MM.1S (cell line): Measurements from ENCODE around the gene IARS1.

ENCODE experiments used
- DNase-seq: peaks from one replicate; pipeline ENCODE4 v3.0.0-alpha.2; 2015
- H2AFZ ChIP-seq: fragments of 300-600 bp; sonication (generic); 2 replicates; pipeline ENCODE4 v1.6.0; 2016; ENCODE audit warnings: antibody characterized with exemption, low read length
- H3F3A ChIP-seq: fragments of 300-600 bp; sonication (generic); 2 replicates; pipeline ENCODE4 v1.6.1; 2016; ENCODE audit warnings: mild to moderate bottlenecking, antibody characterized with exemption, low read length, moderate library complexity, mixed read lengths; ENCODE audit not compliant: insufficient read depth
- H3K27ac ChIP-seq: fragments of 300-600 bp; sonication (generic); 2 replicates; pipeline ENCODE4 v1.5.1; 2016; ENCODE audit warnings: mild to moderate bottlenecking, low read length
- H3K27me3 ChIP-seq: fragments of 300-600 bp; sonication (generic); replicated peaks from 2 replicates; pipeline ENCODE4 v1.6.0; 2016; ENCODE audit warnings: low read length; ENCODE audit not compliant: insufficient read depth
- H3K36me3 ChIP-seq: fragments of 300-600 bp; sonication (generic); replicated peaks from 2 replicates; pipeline ENCODE4 v1.6.1; 2016; ENCODE audit warnings: mild to moderate bottlenecking, low read length, mixed read lengths; ENCODE audit not compliant: insufficient read depth
- H3K4me1 ChIP-seq: fragments of 300-600 bp; sonication (generic); 2 replicates; pipeline ENCODE4 v1.6.1; 2016; ENCODE audit warnings: low read length, mixed read lengths
- H3K4me2 ChIP-seq: fragments of 300-600 bp; sonication (generic); 2 replicates; pipeline ENCODE4 v1.6.0; 2016; ENCODE audit warnings: low read depth, low read length
- H3K4me3 ChIP-seq: fragments of 300-600 bp; sonication (generic); 2 replicates; pipeline ENCODE4 v1.5.1; 2016; ENCODE audit warnings: low read length, mixed read lengths
- H3K79me2 ChIP-seq: fragments of 300-600 bp; sonication (generic); 2 replicates; pipeline ENCODE4 v1.6.1; 2016; ENCODE audit warnings: mixed run types, low read length, mixed read lengths
- H3K9ac ChIP-seq: fragments of 300-600 bp; sonication (generic); 2 replicates; pipeline ENCODE4 v1.6.1; 2016; ENCODE audit warnings: low read length, mixed read lengths
- H3K9me2 ChIP-seq: fragments of 300-600 bp; sonication (generic); replicated peaks from 2 replicates; pipeline ENCODE4 v1.6.1; 2016; ENCODE audit warnings: mild to moderate bottlenecking, low read length, mixed read lengths; ENCODE audit not compliant: insufficient read depth
- H3K9me3 ChIP-seq: fragments of 300-600 bp; sonication (generic); replicated peaks from 2 replicates; pipeline ENCODE4 v1.6.1; 2016; ENCODE audit warnings: mild to moderate bottlenecking, low read length, mixed read lengths; ENCODE audit not compliant: insufficient read depth
- H4K20me1 ChIP-seq: fragments of 300-600 bp; sonication (generic); 2 replicates; pipeline ENCODE4 v1.6.1; 2016; ENCODE audit warnings: mild to moderate bottlenecking, low read length, moderate library complexity, mixed read lengths; ENCODE audit not compliant: insufficient read depth
- CTCF ChIP-seq: fragments of 300-600 bp; sonication (generic); IDR thresholded peaks from 2 replicates; pipeline ENCODE4 v1.5.1; 2016; ENCODE audit warnings: antibody characterized with exemption, low read length, mixed read lengths
- EZH2 ChIP-seq: fragments of 300-600 bp; sonication (generic); optimal IDR thresholded peaks from 2 replicates; pipeline ENCODE3; 2017; ENCODE audit warnings: low read depth, mild to moderate bottlenecking, antibody characterized with exemption, low read length, mixed read lengths
- EZH2phosphoT487 ChIP-seq: fragments of 300-600 bp; sonication (generic); IDR thresholded peaks from 2 replicates; pipeline ENCODE4 v1.6.1; 2018; ENCODE audit warnings: antibody characterized with exemption, low read length

IARS1 gene

GRCh38 chr9:92300936-92301335 is 7.4 kb upstream of the IARS1 start:
- peaks cover 38% of the 10 kb centered on the region; the same call in 1 of the 2 replicates for H3K36me3 ChIP-seq
- no peak overlapping the region for H3K4me2 ChIP-seq
- no peak overlapping the region for H2AFZ ChIP-seq

GRCh38 chr9:92299116-92299515 is 5.6 kb upstream of the IARS1 start:
- H3K4me3 ChIP-seq = no peak overlapping the region
- no peak overlapping the region for H3K9ac ChIP-seq
- H3K9me3 ChIP-seq = no peaks in the 10 kb centered on the region
- H3K36me3 ChIP-seq = peaks cover 34% of the 10 kb centered on the region; the same call in 1 of the 2 replicates
- H3K27me3 ChIP-seq = no peaks in the 10 kb centered on the region
- no peak overlapping the region for H3K27ac ChIP-seq
- H3F3A ChIP-seq = peaks cover 36% of the 10 kb centered on the region
- H3K79me2 ChIP-seq = peaks cover 39% of the 10 kb centered on the region
- TF ChIP-seq EZH2phosphoT487 = no peak
- H4K20me1 ChIP-seq = no peaks in the 10 kb centered on the region
- H3K4me2 ChIP-seq = no peak overlapping the region
- no peak overlapping the region for H2AFZ ChIP-seq
- H3K9me2 ChIP-seq = no peaks in the 10 kb centered on the region
- DNase-seq = no peak
- H3K4me1 ChIP-seq = peaks cover 22% of the 10 kb centered on the region

More at GRCh38 chr9:92300936-92301335, 7.4 kb upstream of the IARS1 start:
- no peaks in the 10 kb centered on the region for H3K9me3 ChIP-seq
- peaks cover 27% of the 10 kb centered on the region for H3F3A ChIP-seq
- TF ChIP-seq EZH2phosphoT487 = no peak
- no peak for TF ChIP-seq EZH2
- TF ChIP-seq CTCF = no peak
- no peaks in the 10 kb centered on the region for H3K27me3 ChIP-seq
- H4K20me1 ChIP-seq = no peaks in the 10 kb centered on the region
- H3K27ac ChIP-seq = no peak overlapping the region
- H3K4me1 ChIP-seq = peaks cover 16% of the 10 kb centered on the region
- H3K9ac ChIP-seq = no peak overlapping the region
- peaks cover 23% of the 10 kb centered on the region for H3K79me2 ChIP-seq
- no peak for DNase-seq
- H3K4me3 ChIP-seq = no peak overlapping the region
- H3K9me2 ChIP-seq = no peaks in the 10 kb centered on the region

- H3K4me3 ChIP-seq = peak overlapping the region; percentile 33
- H3K9me3 ChIP-seq = no peaks in the 10 kb centered on the region
- no peak for DNase-seq
- H3K27me3 ChIP-seq = no peaks in the 10 kb centered on the region
- H4K20me1 ChIP-seq = no peaks in the 10 kb centered on the region
- H3K4me1 ChIP-seq = peaks cover 22% of the 10 kb centered on the region
- H3K36me3 ChIP-seq = peaks cover 33% of the 10 kb centered on the region; the same call in 1 of the 2 replicates
- H3K79me2 ChIP-seq = peaks cover 44% of the 10 kb centered on the region
- H2AFZ ChIP-seq = no peak overlapping the region
- H3F3A ChIP-seq = peaks cover 39% of the 10 kb centered on the region
- no peak for TF ChIP-seq EZH2phosphoT487
- no peak for TF ChIP-seq EZH2
- H3K9me2 ChIP-seq = no peaks in the 10 kb centered on the region
- peak overlapping the region; percentile 7; the same call in 1 of the 2 replicates for H3K9ac ChIP-seq
- H3K4me2 ChIP-seq = peak overlapping the region; percentile 62
- peak overlapping the region; percentile 50; the same call in 1 of the 2 replicates for H3K27ac ChIP-seq
Measured at GRCh38 chr9:92298036-92298435, 4.5 kb upstream of the IARS1 start.

- peaks cover 39% of the 10 kb centered on the region for H3F3A ChIP-seq
- no peaks in the 10 kb centered on the region for H3K27me3 ChIP-seq
- peaks cover 22% of the 10 kb centered on the region for H3K4me1 ChIP-seq
- TF ChIP-seq EZH2 (no peak), EZH2phosphoT487 (no peak), CTCF (no peak)
- H3K4me3 ChIP-seq = peak overlapping the region; percentile 33
- peaks cover 48% of the 10 kb centered on the region for H3K79me2 ChIP-seq
- no peaks in the 10 kb centered on the region for H3K9me3 ChIP-seq
- H2AFZ ChIP-seq = no peak overlapping the region
- peak overlapping the region; percentile 50; the same call in 1 of the 2 replicates for H3K27ac ChIP-seq
- H3K36me3 ChIP-seq = peaks cover 33% of the 10 kb centered on the region; the same call in 1 of the 2 replicates
- peak overlapping the region; percentile 7; the same call in 1 of the 2 replicates for H3K9ac ChIP-seq
- no peaks in the 10 kb centered on the region for H3K9me2 ChIP-seq
- H3K4me2 ChIP-seq = peak overlapping the region; percentile 62
- DNase-seq = peak; percentile 72
- no peaks in the 10 kb centered on the region for H4K20me1 ChIP-seq
Measured at GRCh38 chr9:92297611-92298010, 4.1 kb upstream of the IARS1 start.
